Activated CD4-positive, alpha-beta T cell treated with anti-CD3 and anti-CD28 coated beads, Interleukin-2, amount 50 U/mL, for 1 hour (primary cell): ENCODE results near the gene TCAIM.
"Not testable (repeated sequence)": the region's sequence is repeated elsewhere in the genome, so short reads cannot be mapped to it uniquely, and the experiment has no call there.

Source experiments
- DNase-seq: peaks from one replicate; pipeline ENCODE4 v3.0.0-alpha.2; 2020

Gene TCAIM

GRCh38 chr3:44348993-44349392 lies 10.4 kb downstream of the TCAIM start:
- no peak for DNase-seq

- DNase-seq: no peak
Observed at GRCh38 chr3:44353355-44353924, 14.9 kb downstream of the TCAIM start.

DNA sequence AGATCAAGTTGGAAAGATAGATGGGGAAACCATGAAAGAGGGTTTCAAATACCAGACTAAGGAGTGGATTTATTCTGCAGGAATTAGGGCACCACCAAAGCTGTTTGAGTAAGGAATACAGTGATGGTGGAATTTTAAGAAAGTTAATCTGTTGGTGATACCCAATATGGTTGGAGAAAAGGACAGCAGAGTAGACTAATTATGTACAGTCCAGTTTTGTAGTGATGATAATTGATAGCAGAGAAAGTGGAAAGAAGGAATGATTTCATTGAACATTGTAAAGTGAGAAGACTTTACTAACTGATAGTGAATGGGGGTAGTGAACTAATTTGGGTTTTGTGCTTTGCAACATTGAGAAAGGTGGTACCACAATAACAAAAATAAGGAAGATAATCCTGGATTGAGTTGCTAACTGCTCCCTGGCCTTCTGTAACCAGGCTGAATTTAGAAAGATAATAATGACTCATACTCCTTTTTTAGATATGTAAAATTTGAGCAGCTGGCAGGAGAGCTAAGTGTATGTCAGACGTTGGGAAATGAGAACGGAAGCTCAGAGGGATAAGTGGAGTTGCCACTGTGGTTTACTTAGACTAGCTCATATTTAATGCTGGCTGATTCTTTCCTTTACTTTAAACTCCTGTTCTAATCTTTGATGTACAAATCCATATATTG lies 16.9 kb downstream of the TCAIM start:
- DNase-seq: no peak

DNA sequence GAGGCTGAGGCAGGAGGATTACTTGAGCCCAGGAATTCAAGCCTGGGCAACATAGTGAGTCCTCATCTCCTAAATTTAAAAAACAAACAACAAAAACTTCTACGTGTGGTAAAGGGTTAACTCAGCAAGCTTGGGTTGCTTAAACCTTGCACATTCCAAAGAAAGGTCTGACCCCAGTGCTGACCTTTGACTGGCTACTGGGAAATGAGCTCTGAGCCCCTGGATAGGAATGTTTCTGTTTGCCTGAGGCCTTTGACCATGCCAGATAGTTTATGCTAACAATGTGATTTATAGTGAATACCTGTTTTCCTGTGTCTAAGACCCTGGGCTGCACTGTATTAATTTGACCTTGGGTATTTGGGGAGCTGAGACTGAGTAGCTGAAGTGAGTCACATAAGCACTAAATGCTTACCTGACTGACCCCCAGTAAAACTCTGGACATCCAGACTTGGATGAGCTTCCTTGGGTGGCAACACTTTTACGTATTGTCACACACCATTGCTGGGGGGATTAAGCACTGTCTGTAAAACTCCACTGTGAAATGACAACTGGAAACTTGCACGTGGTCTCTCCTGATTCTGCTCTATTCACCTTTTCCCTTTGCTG lies 20.7 kb downstream of the TCAIM start:
- no peak for DNase-seq

DNA sequence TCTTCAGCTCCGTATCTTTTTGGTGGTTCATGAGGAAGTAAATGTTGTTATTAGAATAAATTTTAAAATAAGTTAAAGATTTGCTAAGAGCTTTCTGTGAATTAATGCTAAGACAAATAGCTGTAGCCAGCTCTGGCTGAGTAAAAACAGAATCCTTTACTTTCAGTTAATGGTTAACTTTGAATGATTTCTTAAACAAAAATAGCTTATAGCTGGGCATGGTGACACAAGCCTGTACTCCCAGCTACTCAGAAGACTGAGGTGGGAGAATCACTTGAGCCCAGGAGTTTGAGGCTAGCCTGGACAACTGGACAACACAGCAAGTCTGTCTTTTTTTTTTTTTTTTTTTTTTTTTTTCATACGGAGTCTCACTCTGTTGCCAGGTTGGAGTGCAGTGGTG lies 25.0 kb downstream of the TCAIM start:
- no peak for DNase-seq

GRCh38 chr3:44365952-44366351 lies 27.4 kb downstream of the TCAIM start:
- DNase-seq: no peak

- no peak for DNase-seq
Observed at GRCh38 chr3:44375450-44375849, 36.9 kb downstream of the TCAIM start.

DNA sequence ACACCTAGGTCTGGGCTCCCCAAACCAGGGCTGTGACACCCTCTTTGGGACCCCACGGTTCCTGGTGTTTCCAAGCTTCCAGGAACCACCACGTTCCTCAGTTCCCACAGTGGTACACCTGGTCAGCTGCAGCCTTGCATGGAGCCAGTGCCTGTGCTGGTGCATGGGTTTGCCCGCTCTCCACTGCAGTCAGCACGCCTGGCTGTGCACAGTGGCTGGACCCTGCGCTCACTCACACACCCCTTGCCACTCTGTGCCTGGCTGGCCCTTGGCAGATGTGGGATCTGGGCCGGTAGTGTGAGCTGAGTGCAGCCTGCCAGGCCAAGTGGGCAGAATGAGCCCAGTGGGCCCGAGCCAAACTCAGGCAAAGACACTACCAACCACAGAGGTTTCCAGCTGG lies 48.8 kb downstream of the TCAIM start:
- no peak for DNase-seq

DNA sequence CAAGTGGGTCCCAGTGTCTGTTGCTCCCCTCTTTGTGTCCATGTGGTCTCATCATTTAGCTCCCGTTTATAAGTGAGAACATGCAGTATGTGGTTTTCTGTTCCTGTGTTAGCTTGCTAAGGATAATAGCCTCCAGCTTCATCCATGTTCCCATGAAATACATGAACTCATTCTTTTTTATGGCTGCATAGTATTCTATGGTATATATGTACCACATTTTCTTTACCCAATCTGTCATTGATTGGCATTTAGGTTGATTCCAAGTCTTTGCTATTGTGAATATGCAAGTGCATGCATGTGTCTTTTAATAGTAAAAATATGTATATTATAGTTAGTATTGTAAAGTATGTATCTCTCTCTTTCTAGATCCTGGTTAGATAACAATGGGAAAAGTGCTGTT lies 53.9 kb downstream of the TCAIM start:
- DNase-seq: no peak

DNA sequence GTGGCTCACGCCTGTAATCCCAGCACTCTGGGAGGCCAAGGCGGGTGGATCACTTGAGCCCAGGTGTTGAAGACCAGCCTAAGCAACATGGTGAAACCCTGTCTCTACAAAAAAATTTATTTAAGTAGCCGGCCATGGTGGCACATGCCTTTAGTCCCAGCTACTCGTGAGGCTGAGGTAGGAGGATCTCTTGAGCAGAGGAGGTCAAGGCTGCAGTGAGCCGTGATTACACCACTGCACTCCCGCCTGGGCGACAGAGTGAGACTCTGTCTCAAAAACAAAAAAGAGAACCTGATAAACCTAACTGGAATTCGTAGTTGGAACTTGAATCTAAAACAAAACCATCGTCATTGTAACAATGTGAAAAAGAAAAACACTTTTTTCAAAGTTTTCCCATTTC lies 57.1 kb downstream of the TCAIM start:
- no peak for DNase-seq

DNA sequence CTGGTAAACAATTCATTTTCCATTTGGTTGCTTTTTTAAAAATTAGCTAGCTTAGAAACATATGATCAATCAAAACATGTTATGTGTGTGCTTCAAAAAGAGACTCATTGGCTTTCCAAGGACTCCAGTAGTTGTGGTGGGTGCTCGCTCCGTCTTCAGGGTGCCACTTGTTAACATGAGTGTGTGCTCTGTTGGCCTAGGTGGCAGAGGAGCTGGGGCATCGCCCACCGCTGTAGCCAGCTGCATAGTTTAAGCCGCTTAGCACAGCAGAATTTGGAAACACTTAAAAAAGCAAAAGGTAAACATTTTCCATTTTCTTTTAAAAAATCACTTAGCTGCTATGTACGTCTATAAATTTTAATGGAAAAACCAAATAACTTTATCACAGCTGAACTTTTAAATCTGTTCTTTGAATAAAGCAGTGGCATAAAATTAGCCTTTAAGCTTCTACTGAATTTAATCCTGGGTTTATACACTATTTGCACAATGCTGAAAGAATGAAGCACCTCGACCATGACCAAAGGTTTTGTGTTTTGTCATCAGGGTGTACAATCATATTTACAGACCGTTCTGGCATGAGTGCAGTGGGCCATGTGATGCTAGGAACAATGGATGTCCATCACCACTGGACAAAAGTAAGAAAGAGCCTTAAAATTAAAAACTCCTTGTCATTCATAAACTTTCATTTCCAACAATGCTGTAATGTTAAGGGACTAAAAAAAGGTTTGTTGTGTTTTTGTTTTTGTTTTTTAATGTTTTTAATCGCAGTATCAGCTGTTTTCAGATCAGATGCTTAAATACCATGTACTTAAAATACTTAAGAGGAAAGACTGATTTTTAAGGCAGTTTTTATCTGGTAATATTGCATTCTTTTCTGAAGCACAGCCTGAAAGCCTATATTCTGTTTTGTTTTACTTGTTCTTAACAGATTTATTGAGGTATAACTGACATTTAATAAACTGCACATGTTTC lies 57.9 kb downstream of the TCAIM start:
- no peak for DNase-seq

DNA sequence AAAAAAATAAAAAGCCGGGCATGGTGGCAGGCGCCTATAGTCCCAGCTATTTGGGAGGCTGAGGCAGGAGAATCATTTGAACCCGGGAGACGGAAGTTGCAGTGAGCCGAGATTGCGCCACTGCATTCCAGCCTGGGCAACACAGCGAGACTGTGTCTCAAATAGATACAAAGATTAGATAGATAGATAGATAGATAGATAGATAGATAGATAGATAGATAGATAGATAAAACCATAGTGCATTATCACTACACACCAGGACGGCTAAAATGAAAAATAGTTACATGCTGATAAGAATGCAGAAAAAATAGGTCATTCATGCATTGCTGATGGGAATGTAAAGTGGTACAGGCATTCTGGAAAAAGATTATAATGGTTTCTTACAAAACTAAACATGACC lies 59.7 kb downstream of the TCAIM start:
- DNase-seq: not testable (repeated sequence)

GRCh38 chr3:44398853-44399252 lies 60.3 kb downstream of the TCAIM start:
- no peak for DNase-seq

- no peak for DNase-seq
Observed at GRCh38 chr3:44400771-44401170, 62.2 kb downstream of the TCAIM start.

GRCh38 chr3:44402548-44402947 lies 64.0 kb downstream of the TCAIM start:
- no peak for DNase-seq

- DNase-seq: no peak
Observed at GRCh38 chr3:44409640-44410410, 71.3 kb downstream of the TCAIM start.

DNA sequence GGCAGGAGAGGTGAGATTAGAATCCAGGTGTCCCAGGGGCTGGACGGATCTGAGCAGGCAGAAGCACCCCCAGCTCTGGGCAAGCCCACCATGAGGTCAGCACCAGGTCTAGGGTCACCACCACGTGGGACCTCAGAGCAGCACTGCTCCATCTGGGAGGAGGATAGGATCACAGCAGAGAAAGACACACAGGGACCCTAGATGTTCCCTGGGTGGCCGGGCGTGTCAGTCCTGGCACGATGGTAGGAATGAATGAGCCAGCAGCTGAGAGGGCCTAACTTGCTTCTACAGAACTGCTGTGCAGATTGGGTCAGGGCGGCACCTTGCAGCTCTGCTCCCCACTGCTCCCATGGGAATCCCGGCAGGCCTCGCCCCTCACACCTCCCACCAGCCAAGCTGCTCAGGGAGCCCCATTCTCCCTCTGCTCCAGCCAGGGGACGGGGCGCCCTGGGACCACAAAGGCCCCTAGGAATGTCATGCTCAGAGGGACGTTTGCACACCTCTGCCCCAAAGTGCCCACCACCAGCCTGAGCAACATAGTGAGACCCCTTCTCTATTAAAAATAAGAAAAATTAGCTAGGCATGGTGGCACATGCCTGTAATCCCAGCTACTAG lies 72.6 kb downstream of the TCAIM start:
- no peak for DNase-seq

- DNase-seq: no peak
Observed at GRCh38 chr3:44412365-44412764, 73.8 kb downstream of the TCAIM start.

- no peak for DNase-seq
Observed at GRCh38 chr3:44414517-44415090, 76.0 kb downstream of the TCAIM start.

GRCh38 chr3:44415421-44415820 lies 76.9 kb downstream of the TCAIM start:
- no peak for DNase-seq
